ENCODE results near the gene CD180.

Gene CD180

DNA sequence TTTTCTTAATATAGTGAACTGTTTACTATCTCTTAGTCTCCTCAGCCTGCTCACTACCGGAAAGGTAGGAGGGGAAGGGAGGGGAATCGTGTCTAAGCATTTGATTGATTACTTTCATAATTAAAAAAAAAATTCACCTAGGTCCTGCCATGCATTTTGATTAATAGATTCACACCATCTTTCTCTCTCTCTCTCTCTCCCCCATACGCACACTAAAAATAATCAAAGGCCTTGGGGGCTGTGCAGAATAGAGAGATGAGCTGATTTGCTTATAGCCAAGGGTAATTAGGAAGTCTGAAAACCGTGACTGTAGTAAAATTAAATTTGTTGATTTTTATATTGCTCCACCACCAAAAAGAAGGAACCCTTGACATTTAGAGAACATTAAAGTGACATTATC, 49.6 kb downstream of the CD180 start:
- DNase-seq (ENCODE audit: low spot score) (no peak), ATAC-seq (ENCODE audit: low read depth) (no peak)
- Histone ChIP-seq H3K9me3 (ENCODE audit: severe bottlenecking) (no peaks in the 10 kb centered on the region), H3K36me3 (ENCODE audit: low read depth) (peaks cover 82% of the 10 kb centered on the region), H3K4me1 (ENCODE audit: insufficient read depth, poor library complexity, severe bottlenecking) (no peaks in the 10 kb centered on the region), H3K4me3 (ENCODE audit: severe bottlenecking) (no peak overlapping the region), H3K27me3 (ENCODE audit: insufficient read depth, poor library complexity, severe bottlenecking) (no peaks in the 10 kb centered on the region), H3K27ac (ENCODE audit: poor library complexity, severe bottlenecking) (no peak overlapping the region)
- TF ChIP-seq, protein P1, sequence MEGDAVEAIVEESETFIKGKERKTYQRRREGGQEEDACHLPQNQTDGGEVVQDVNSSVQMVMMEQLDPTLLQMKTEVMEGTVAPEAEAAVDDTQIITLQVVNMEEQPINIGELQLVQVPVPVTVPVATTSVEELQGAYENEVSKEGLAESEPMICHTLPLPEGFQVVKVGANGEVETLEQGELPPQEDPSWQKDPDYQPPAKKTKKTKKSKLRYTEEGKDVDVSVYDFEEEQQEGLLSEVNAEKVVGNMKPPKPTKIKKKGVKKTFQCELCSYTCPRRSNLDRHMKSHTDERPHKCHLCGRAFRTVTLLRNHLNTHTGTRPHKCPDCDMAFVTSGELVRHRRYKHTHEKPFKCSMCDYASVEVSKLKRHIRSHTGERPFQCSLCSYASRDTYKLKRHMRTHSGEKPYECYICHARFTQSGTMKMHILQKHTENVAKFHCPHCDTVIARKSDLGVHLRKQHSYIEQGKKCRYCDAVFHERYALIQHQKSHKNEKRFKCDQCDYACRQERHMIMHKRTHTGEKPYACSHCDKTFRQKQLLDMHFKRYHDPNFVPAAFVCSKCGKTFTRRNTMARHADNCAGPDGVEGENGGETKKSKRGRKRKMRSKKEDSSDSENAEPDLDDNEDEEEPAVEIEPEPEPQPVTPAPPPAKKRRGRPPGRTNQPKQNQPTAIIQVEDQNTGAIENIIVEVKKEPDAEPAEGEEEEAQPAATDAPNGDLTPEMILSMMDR (IDR thresholded peaks at IDR 0.05; ENCODE audit: poor library complexity, severe bottlenecking), result no peak

DNA sequence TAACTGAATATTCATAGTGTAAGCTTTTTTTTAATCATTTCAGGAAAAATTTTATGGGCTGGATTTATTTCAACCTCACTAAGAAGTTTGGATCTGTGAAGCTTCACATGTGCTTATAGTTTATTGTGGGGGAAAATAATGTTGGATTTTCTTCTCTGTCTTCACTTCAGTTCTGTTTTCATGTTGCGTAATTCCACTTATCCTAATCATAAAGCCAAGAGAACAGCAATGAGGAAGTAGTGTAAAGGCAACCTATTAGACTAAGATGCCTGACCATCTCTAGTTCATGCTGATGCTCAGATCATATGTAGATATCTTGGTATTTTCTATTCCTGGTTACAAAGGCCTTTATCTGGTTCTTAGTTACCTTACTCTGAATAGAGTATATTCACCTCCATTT, 50.0 kb downstream of the CD180 start:
- ATAC-seq (ENCODE audit: low read depth), result no peak
- TF ChIP-seq, protein P1 (IDR thresholded peaks at IDR 0.05; ENCODE audit: poor library complexity, severe bottlenecking), result no peak

DNA sequence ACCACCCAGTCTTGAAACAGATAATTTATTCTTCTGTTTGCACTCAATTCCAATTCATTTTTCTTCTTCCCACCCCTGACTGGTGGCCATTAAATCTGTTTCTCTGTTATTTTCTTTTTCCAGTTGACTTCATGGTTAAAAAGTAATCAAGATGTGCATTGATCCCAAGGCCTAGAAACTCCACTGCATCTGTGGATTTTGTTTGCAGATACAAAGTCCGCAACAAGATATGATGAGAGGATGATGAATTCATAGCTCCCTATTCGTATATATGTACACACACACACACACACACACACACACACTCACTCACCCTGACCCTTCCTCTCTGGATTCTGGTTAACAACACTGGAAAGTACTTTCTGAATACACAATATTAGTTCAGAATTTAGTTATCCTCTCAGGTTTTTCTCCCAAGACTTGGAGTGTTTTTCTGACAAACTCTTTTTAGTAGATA, 52.4 kb downstream of the CD180 start:
- H3K27me3 ChIP-seq (ENCODE audit: insufficient read depth, poor library complexity, severe bottlenecking), result no peaks in the 10 kb centered on the region
- no peak overlapping the region for H3K4me3 ChIP-seq (ENCODE audit: severe bottlenecking)
- peaks cover 60% of the 10 kb centered on the region for H3K36me3 ChIP-seq (ENCODE audit: low read depth)
- H3K9me3 ChIP-seq (ENCODE audit: severe bottlenecking), result no peaks in the 10 kb centered on the region
- H3K27ac ChIP-seq (ENCODE audit: poor library complexity, severe bottlenecking), result no peak overlapping the region
- DNase-seq (ENCODE audit: low spot score) (no peak), ATAC-seq (ENCODE audit: low read depth) (no peak)
- H3K4me1 ChIP-seq (ENCODE audit: insufficient read depth, poor library complexity, severe bottlenecking), result no peaks in the 10 kb centered on the region
- TF ChIP-seq, protein P1 (IDR thresholded peaks at IDR 0.05; ENCODE audit: poor library complexity, severe bottlenecking), result no peak

More for the DNA sequence above, 50.0 kb downstream of the CD180 start:
- Histone ChIP-seq H3K4me3 (ENCODE audit: severe bottlenecking) (no peak overlapping the region), H3K4me1 (ENCODE audit: insufficient read depth, poor library complexity, severe bottlenecking) (no peaks in the 10 kb centered on the region), H3K9me3 (ENCODE audit: severe bottlenecking) (no peaks in the 10 kb centered on the region), H3K36me3 (ENCODE audit: low read depth) (peaks cover 82% of the 10 kb centered on the region), H3K27ac (ENCODE audit: poor library complexity, severe bottlenecking) (no peak overlapping the region), H3K27me3 (ENCODE audit: insufficient read depth, poor library complexity, severe bottlenecking) (no peaks in the 10 kb centered on the region)
- DNase-seq (ENCODE audit: low spot score), result no peak

DNA sequence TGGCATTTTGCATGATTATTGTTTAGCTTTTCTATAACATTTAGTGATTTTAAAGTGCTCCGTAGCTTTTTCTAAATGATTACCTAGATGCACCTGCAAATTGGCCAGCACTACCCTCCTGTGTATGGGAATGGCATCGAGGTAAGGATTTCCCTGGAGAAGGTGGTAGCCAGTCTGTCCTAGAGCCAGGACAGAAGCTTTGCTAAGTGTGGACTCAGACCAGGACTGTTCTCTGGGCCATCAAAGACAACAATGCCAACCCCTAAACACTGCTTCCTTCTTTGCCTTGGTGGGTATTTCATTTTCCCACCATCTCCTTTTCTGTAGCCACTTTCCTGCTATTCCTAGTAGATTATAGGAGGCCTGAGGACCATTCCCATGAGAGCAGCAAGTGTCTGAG, 53.0 kb downstream of the CD180 start:
- DNase-seq (ENCODE audit: low spot score), result no peak
- H3K4me3 ChIP-seq (ENCODE audit: severe bottlenecking), result no peak overlapping the region
- H3K4me1 ChIP-seq (ENCODE audit: insufficient read depth, poor library complexity, severe bottlenecking), result no peaks in the 10 kb centered on the region
- TF ChIP-seq, protein P1 (IDR thresholded peaks at IDR 0.05; ENCODE audit: poor library complexity, severe bottlenecking), result no peak
- no peak overlapping the region for H3K27ac ChIP-seq (ENCODE audit: poor library complexity, severe bottlenecking)
- H3K27me3 ChIP-seq (ENCODE audit: insufficient read depth, poor library complexity, severe bottlenecking), result no peaks in the 10 kb centered on the region
- H3K36me3 ChIP-seq (ENCODE audit: low read depth), result peaks cover 60% of the 10 kb centered on the region
- ATAC-seq (ENCODE audit: low read depth), result no peak
- H3K9me3 ChIP-seq (ENCODE audit: severe bottlenecking), result no peaks in the 10 kb centered on the region

DNA sequence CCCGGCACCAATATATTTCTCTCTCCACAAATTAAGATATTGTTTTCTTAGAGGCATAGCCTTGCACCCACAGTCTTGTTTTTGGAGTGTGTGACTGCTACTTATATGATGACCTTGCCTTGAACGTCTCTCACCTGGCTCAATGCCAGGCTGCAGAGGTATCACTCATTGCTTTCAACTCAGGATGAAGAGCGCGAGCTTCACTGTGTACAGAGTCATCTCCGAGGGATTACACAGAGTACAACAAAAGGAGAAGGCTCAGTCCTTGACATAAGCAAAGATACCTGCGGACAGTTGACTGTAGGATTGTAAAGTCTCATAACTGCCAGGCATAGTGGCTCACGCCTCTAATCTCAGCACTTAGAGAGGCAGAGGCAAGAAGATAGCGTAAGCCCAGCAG, 53.8 kb downstream of the CD180 start:
- DNase-seq (ENCODE audit: low spot score), result no peak
- TF ChIP-seq, protein P1 (IDR thresholded peaks at IDR 0.05; ENCODE audit: poor library complexity, severe bottlenecking), result no peak
- no peak for ATAC-seq (ENCODE audit: low read depth)
- H3K4me1 ChIP-seq (ENCODE audit: insufficient read depth, poor library complexity, severe bottlenecking), result no peaks in the 10 kb centered on the region
- H3K27ac ChIP-seq (ENCODE audit: poor library complexity, severe bottlenecking), result no peak overlapping the region
- no peaks in the 10 kb centered on the region for H3K27me3 ChIP-seq (ENCODE audit: insufficient read depth, poor library complexity, severe bottlenecking)
- H3K4me3 ChIP-seq (ENCODE audit: severe bottlenecking), result no peak overlapping the region
- H3K9me3 ChIP-seq (ENCODE audit: severe bottlenecking), result no peaks in the 10 kb centered on the region
- H3K36me3 ChIP-seq (ENCODE audit: low read depth), result peaks cover 62% of the 10 kb centered on the region
